C1 segment of cervical spinal cord (tissue), 14 donors: ENCODE data around the gene GDF3.
"Not testable (repeated sequence)": the region's sequence is repeated elsewhere in the genome, so short reads cannot be mapped to it uniquely, and the experiment has no call there.

Experiments
- DNase-seq, 14 donors: peaks; one replicate each; lab custom pipeline; 2025; lab: John Stamatoyannopoulos, UW

GDF3 gene

DNA sequence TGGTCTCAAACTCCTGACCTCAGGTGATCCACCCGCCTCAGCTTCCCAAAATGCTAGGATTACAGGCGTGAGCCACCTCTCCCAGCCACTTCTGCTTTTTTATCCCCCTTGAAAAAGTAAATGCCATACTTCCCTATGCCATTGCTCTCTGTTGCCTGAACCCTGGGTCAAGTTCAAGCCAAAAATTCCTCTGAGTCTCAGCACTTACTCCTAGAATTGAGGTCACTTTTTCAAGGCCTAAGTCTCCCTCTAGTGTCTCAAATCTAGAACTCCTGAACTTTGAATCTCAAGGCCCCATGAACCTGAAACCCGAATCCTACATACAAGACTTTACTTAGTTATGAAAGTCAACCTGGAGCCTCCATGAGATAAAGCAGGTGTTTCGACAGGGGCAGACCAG is 28.4 kb downstream of the GDF3 start:
- no peak for DNase-seq

DNA sequence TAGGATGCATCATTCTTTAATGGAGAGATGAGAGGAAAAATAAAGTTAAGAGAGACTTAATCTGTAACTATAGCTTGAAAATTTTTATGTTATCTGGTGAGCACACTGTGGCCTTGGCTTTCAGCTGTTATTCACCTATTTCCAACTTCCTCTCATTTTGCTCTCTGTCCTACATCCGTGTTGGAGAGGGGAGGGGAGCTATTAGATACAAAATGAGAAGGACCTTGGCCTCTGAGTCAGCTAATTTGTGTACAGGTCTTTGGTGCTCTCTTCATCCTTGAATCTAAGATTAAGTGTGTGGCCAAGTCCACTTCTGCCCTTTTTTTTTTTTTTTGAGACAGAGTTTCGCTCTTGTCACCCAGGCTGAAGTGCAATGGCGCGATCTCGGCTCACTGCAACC is 29.0 kb downstream of the GDF3 start:
- DNase-seq, result no peak

- no peak for DNase-seq
These were observed 33.8 kb downstream of the GDF3 start for GRCh38 chr12:7661741-7662140.

- DNase-seq, result no peak
These were observed 39.5 kb downstream of the GDF3 start for GRCh38 chr12:7656121-7656520.

- DNase-seq, result no peak
These were observed 45.5 kb downstream of the GDF3 start for GRCh38 chr12:7650091-7650490.

- DNase-seq, result no peak
These were observed 48.5 kb downstream of the GDF3 start for GRCh38 chr12:7647071-7647470.

- DNase-seq, result no peak
These were observed 49.4 kb downstream of the GDF3 start for GRCh38 chr12:7646178-7646475.

DNA sequence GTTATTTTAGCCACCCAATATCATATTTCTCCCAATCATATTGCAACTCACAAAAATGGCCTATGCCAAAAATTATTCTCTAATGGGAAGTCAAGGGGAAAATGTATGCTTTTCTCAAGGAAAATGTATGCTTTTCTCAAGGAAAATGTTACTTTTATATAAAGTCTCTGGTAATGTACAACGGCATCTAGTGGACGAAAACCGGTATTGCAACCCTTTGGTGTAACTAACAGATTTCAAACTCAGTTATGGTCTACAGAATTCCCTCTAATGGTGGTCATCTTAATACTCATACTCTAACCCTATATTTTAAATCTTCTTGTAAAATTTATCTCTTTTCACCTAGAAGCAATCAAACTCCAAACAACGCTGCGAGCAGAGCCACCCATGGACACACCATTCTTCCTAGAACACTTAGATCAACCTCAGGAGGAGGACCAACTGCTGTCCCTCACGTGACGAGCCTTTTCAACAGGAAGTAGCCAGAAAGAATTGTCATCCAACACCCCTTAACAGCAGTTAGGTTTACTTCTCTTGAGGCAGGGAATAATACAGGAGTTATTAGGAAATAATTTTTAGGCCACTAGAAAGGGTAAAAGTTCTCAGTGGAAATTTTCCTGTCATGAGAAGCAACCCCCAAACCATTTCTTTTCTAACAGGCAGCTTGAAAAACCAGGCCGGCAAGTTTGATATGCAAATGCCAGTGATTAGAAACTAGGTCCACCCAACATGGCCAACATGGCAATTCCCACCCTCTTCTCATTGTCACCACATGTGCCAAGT is 50.0 kb downstream of the GDF3 start:
- no peak for DNase-seq

GRCh38 chr12:7642876-7643309 is 52.7 kb downstream of the GDF3 start:
- DNase-seq, result no peak

GRCh38 chr12:7642287-7642686 is 53.3 kb downstream of the GDF3 start:
- DNase-seq, result no peak

DNA sequence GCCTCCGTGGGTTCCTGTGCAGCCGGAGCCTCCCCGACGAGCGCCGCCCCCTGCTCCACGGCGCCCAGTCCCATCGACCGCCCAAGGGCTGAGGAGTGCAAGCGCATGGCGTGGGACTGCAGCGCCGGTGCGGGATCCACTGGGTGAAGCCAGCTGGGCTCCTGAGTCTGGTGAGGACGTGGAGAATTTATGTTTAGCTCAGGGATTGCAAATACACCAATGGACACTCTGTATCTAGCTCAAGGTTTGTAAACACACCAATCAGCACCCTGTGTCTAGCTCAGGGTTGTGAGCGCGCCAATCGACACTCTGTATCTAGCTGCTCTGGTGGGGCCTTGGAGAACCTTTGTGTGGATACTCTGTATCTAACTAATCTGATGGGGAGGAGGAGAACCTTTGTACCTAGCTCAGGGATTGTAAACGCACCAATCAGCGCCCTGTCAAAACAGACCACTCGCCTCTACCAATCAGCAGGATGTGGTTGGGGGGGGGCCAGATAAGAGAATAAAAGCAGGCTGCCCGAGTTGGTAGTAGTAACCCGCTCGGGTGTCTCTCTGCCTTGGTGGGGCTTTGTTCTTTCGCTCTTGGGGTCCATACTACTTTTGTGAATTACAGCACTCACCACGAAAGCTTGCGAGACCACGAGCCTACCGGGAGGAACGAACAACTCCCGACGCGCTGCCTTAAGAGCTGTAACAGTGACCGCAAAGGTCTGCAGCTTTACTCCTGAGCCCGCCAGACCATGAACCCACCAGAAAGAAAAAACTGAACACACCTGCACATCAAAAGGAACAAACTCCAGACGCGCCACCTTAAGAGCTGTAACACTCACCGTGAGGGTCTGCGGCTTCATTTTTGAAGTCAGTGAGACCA is 55.2 kb downstream of the GDF3 start:
- DNase-seq, result not testable (repeated sequence)
